ENCODE data around the gene CLN3.

DNA sequence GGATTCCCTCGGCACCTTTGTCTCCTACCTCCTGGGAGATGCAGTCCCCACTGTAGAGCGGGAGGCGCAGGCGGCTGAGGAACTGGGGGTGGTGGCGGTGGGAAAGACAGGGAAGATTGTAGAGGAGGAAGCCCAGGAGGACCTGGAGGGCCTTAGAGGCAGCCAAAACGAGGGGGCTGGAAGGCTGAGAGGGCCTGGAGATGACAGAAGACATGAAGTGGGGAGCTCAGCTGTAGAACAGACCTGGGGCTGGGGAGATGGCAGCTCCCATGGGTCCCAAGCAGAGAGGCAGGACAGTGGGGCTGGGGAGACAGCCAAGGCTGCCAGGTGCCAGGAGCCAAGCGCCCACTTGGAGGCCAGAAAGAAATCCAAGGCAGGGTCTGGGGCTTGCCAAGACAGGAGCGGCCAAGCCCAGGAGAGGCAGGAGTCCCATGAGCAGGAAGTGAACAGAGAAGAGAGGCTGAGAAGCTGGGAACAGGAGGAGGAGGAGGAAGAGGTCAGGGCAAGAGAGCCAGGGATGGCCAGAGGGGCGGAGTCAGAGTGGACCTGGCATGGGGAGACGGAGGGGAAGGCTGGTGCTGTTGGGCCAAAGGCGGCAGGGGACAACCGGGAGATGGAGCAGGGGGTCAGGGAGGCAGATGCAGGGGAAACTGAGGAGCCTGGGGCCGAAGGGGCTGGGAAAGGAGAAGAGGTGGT lies 3.4 kb upstream of the CLN3 start:
- TF ChIP-seq, protein P1, sequence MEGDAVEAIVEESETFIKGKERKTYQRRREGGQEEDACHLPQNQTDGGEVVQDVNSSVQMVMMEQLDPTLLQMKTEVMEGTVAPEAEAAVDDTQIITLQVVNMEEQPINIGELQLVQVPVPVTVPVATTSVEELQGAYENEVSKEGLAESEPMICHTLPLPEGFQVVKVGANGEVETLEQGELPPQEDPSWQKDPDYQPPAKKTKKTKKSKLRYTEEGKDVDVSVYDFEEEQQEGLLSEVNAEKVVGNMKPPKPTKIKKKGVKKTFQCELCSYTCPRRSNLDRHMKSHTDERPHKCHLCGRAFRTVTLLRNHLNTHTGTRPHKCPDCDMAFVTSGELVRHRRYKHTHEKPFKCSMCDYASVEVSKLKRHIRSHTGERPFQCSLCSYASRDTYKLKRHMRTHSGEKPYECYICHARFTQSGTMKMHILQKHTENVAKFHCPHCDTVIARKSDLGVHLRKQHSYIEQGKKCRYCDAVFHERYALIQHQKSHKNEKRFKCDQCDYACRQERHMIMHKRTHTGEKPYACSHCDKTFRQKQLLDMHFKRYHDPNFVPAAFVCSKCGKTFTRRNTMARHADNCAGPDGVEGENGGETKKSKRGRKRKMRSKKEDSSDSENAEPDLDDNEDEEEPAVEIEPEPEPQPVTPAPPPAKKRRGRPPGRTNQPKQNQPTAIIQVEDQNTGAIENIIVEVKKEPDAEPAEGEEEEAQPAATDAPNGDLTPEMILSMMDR (conservative IDR thresholded peaks at IDR 0.05; ENCODE audit: low read depth in 2 of 2) = no peak
- TF ChIP-seq EZH2phosphoT487 (IDR thresholded peaks at IDR 0.05; ENCODE audit: unreplicated experiment) (no peak), POLR2AphosphoS5 (IDR thresholded peaks at IDR 0.05; ENCODE audit: low read depth) (no peak), EZH2 (IDR thresholded peaks at IDR 0.05; ENCODE audit: low read depth, unreplicated experiment) (no peak), JUNB (IDR thresholded peaks at IDR 0.05; ENCODE audit: unreplicated experiment) (no peak), ZNF114 (CRISPR knock-in tag; IDR thresholded peaks at IDR 0.05) (no peak), CREB1 (CRISPR knock-in tag; IDR thresholded peaks at IDR 0.05; ENCODE audit: low read depth) (no peak), ZNF331 (CRISPR knock-in tag; IDR thresholded peaks at IDR 0.05; ENCODE audit: low read depth) (no peak), NANOG (IDR thresholded peaks at IDR 0.05; ENCODE audit: borderline replicate concordance) (no peak), STAT1 (IDR thresholded peaks at IDR 0.05; ENCODE audit: unreplicated experiment) (no peak)
- TF ChIP-seq, protein P2, sequence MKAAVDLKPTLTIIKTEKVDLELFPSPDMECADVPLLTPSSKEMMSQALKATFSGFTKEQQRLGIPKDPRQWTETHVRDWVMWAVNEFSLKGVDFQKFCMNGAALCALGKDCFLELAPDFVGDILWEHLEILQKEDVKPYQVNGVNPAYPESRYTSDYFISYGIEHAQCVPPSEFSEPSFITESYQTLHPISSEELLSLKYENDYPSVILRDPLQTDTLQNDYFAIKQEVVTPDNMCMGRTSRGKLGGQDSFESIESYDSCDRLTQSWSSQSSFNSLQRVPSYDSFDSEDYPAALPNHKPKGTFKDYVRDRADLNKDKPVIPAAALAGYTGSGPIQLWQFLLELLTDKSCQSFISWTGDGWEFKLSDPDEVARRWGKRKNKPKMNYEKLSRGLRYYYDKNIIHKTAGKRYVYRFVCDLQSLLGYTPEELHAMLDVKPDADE (IDR thresholded peaks at IDR 0.05) = no peak
- TF ChIP-seq, protein P3, sequence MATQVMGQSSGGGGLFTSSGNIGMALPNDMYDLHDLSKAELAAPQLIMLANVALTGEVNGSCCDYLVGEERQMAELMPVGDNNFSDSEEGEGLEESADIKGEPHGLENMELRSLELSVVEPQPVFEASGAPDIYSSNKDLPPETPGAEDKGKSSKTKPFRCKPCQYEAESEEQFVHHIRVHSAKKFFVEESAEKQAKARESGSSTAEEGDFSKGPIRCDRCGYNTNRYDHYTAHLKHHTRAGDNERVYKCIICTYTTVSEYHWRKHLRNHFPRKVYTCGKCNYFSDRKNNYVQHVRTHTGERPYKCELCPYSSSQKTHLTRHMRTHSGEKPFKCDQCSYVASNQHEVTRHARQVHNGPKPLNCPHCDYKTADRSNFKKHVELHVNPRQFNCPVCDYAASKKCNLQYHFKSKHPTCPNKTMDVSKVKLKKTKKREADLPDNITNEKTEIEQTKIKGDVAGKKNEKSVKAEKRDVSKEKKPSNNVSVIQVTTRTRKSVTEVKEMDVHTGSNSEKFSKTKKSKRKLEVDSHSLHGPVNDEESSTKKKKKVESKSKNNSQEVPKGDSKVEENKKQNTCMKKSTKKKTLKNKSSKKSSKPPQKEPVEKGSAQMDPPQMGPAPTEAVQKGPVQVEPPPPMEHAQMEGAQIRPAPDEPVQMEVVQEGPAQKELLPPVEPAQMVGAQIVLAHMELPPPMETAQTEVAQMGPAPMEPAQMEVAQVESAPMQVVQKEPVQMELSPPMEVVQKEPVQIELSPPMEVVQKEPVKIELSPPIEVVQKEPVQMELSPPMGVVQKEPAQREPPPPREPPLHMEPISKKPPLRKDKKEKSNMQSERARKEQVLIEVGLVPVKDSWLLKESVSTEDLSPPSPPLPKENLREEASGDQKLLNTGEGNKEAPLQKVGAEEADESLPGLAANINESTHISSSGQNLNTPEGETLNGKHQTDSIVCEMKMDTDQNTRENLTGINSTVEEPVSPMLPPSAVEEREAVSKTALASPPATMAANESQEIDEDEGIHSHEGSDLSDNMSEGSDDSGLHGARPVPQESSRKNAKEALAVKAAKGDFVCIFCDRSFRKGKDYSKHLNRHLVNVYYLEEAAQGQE (IDR thresholded peaks at IDR 0.05; ENCODE audit: unreplicated experiment) = no peak
- TF ChIP-seq, protein P4, sequence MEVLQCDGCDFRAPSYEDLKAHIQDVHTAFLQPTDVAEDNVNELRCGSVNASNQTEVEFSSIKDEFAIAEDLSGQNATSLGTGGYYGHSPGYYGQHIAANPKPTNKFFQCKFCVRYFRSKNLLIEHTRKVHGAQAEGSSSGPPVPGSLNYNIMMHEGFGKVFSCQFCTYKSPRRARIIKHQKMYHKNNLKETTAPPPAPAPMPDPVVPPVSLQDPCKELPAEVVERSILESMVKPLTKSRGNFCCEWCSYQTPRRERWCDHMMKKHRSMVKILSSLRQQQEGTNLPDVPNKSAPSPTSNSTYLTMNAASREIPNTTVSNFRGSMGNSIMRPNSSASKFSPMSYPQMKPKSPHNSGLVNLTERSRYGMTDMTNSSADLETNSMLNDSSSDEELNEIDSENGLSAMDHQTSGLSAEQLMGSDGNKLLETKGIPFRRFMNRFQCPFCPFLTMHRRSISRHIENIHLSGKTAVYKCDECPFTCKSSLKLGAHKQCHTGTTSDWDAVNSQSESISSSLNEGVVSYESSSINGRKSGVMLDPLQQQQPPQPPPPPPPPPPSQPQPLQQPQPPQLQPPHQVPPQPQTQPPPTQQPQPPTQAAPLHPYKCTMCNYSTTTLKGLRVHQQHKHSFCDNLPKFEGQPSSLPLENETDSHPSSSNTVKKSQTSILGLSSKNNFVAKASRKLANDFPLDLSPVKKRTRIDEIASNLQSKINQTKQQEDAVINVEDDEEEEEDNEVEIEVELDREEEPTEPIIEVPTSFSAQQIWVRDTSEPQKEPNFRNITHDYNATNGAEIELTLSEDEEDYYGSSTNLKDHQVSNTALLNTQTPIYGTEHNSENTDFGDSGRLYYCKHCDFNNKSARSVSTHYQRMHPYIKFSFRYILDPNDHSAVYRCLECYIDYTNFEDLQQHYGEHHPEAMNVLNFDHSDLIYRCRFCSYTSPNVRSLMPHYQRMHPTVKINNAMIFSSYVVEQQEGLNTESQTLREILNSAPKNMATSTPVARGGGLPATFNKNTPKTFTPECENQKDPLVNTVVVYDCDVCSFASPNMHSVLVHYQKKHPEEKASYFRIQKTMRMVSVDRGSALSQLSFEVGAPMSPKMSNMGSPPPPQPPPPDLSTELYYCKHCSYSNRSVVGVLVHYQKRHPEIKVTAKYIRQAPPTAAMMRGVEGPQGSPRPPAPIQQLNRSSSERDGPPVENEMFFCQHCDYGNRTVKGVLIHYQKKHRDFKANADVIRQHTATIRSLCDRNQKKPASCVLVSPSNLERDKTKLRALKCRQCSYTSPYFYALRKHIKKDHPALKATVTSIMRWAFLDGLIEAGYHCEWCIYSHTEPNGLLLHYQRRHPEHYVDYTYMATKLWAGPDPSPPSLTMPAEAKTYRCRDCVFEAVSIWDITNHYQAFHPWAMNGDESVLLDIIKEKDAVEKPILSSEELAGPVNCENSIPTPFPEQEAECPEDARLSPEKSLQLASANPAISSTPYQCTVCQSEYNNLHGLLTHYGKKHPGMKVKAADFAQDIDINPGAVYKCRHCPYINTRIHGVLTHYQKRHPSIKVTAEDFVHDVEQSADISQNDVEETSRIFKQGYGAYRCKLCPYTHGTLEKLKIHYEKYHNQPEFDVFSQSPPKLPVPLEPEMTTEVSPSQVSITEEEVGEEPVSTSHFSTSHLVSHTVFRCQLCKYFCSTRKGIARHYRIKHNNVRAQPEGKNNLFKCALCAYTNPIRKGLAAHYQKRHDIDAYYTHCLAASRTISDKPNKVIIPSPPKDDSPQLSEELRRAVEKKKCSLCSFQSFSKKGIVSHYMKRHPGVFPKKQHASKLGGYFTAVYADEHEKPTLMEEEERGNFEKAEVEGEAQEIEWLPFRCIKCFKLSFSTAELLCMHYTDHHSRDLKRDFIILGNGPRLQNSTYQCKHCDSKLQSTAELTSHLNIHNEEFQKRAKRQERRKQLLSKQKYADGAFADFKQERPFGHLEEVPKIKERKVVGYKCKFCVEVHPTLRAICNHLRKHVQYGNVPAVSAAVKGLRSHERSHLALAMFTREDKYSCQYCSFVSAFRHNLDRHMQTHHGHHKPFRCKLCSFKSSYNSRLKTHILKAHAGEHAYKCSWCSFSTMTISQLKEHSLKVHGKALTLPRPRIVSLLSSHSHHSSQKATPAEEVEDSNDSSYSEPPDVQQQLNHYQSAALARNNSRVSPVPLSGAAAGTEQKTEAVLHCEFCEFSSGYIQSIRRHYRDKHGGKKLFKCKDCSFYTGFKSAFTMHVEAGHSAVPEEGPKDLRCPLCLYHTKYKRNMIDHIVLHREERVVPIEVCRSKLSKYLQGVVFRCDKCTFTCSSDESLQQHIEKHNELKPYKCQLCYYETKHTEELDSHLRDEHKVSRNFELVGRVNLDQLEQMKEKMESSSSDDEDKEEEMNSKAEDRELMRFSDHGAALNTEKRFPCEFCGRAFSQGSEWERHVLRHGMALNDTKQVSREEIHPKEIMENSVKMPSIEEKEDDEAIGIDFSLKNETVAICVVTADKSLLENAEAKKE (CRISPR knock-in tag; IDR thresholded peaks at IDR 0.05) = no peak

All from GM23338 (cell line).